ENCODE data around the gene ILDR1.

Gene ILDR1

GRCh38 chr3:121974601-121975111 is 47.4 kb downstream of the ILDR1 start:
- TF ChIP-seq, protein P1, sequence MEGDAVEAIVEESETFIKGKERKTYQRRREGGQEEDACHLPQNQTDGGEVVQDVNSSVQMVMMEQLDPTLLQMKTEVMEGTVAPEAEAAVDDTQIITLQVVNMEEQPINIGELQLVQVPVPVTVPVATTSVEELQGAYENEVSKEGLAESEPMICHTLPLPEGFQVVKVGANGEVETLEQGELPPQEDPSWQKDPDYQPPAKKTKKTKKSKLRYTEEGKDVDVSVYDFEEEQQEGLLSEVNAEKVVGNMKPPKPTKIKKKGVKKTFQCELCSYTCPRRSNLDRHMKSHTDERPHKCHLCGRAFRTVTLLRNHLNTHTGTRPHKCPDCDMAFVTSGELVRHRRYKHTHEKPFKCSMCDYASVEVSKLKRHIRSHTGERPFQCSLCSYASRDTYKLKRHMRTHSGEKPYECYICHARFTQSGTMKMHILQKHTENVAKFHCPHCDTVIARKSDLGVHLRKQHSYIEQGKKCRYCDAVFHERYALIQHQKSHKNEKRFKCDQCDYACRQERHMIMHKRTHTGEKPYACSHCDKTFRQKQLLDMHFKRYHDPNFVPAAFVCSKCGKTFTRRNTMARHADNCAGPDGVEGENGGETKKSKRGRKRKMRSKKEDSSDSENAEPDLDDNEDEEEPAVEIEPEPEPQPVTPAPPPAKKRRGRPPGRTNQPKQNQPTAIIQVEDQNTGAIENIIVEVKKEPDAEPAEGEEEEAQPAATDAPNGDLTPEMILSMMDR (IDR thresholded peaks at IDR 0.05; ENCODE audit: low read length, missing control alignments) = no peak
- no peak for DNase-seq (ENCODE audit: low read depth)
- H3K4me3 ChIP-seq (replicated peaks; ENCODE audit: low read depth, low read length) = no peak overlapping the region

- TF ChIP-seq, protein P1 (IDR thresholded peaks at IDR 0.05; ENCODE audit: low read length, missing control alignments) = no peak
- no peak overlapping the region for H3K4me3 ChIP-seq (replicated peaks; ENCODE audit: low read depth, low read length)
- DNase-seq (ENCODE audit: low read depth) = no peak
Measured at GRCh38 chr3:121970047-121970446, 52.0 kb downstream of the ILDR1 start.

DNA sequence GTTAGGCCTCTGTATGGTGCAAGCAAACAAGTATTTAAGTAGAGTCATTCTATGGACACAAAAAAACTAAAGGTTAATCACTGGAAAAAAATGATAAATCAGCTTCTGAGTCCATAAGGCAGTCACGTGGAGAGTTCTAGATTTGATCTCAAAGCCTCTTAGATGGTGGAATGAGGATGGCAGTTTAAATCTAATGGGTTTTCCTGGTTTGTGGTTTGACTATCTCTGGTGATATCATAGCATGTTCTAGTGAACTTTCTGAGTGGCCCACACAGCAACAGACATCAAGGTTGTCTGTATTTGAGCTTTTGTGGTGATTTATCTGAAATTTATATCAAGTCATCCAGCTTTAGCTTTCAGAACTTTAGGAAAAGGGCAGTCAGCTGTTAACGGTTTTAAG is 52.4 kb downstream of the ILDR1 start:
- TF ChIP-seq, protein P1 (IDR thresholded peaks at IDR 0.05; ENCODE audit: low read length, missing control alignments) = no peak
- DNase-seq (ENCODE audit: low read depth) = no peak
- H3K4me3 ChIP-seq (replicated peaks; ENCODE audit: low read depth, low read length) = no peak overlapping the region

- no peak for DNase-seq (ENCODE audit: low read depth)
- H3K4me3 ChIP-seq (replicated peaks; ENCODE audit: low read depth, low read length) = no peak overlapping the region
- TF ChIP-seq, protein P1 (IDR thresholded peaks at IDR 0.05; ENCODE audit: low read length, missing control alignments) = no peak
Measured at GRCh38 chr3:121963608-121964007, 58.4 kb downstream of the ILDR1 start.

GRCh38 chr3:121962443-121962842 is 59.6 kb downstream of the ILDR1 start:
- H3K4me3 ChIP-seq (replicated peaks; ENCODE audit: low read depth, low read length) = no peak overlapping the region
- DNase-seq (ENCODE audit: low read depth) = no peak
- TF ChIP-seq, protein P1 (IDR thresholded peaks at IDR 0.05; ENCODE audit: low read length, missing control alignments) = no peak

DNA sequence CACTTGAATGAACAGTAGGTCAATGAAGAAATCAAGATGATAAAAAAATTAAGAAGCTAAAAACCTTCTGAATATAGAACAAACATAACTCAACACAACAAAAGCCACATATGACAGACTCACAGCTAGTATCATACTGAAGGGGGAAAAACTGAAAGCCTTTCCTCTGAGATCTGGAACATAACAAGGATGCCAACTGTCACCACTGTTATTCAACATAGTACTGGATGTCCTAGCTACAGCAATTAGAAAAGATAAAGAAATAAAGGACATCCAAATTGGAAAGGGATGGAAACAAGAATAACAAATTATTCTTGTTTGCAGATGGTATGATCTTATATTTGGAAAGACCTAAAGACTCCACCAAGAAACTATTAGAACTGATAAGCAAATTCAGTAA is 60.8 kb downstream of the ILDR1 start:
- TF ChIP-seq, protein P1 (IDR thresholded peaks at IDR 0.05; ENCODE audit: low read length, missing control alignments) = no peak
- no peak for DNase-seq (ENCODE audit: low read depth)
- no peak overlapping the region for H3K4me3 ChIP-seq (replicated peaks; ENCODE audit: low read depth, low read length)

- DNase-seq (ENCODE audit: low read depth) = no peak
- no peak overlapping the region for H3K4me3 ChIP-seq (replicated peaks; ENCODE audit: low read depth, low read length)
- TF ChIP-seq, protein P1 (IDR thresholded peaks at IDR 0.05; ENCODE audit: low read length, missing control alignments) = no peak
Measured at GRCh38 chr3:121958801-121959200, 63.2 kb downstream of the ILDR1 start.

Data from fibroblast of pulmonary artery (primary cell).